Activated CD4-positive, alpha-beta T cell treated with anti-CD3 and anti-CD28 coated beads for 36 hours (primary cell): ENCODE measurements around the gene ANXA10. TPM values are rescaled to one million over a fixed set of nuclear protein-coding genes. Genes with fewer than 3 reads are reported as not detected.
A peak's percentile ranks its signal among the peaks of the same experiment; 100 is the strongest.
"Not testable (repeated sequence)": the region's sequence is repeated elsewhere in the genome, so short reads cannot be mapped to it uniquely, and the experiment has no call there.

Source experiments
- ATAC-seq: fragments of 200-7000 bp; cut with Tn5 transposase; one replicate; pipeline ENCODE4 v1.10.0; 2021; ENCODE audit warnings: mild to moderate bottlenecking, moderate library complexity
- CTCF ChIA-PET: fragments of 350-600 bp; sonication (Branson Sonifier 250); formaldehyde crosslinking; loops from one replicate; lab custom pipeline; 2021; ENCODE audit warnings: antibody characterized with exemption; lab: Charles Lee
- POLR2A ChIA-PET: fragments of 350-600 bp; sonication (Branson Sonifier 250); formaldehyde crosslinking; loops from one replicate; lab custom pipeline; 2021; ENCODE audit warnings: antibody characterized with exemption, inconsistent platforms; lab: Charles Lee
- DNase-seq: peaks from one replicate; pipeline ENCODE4 v3.0.0-alpha.2; 2020
- H3K27ac Mint-ChIP-seq: one replicate; pipeline ENCODE4 v1.8.0; 2021; ENCODE audit warnings: mixed read lengths
- H3K27me3 Mint-ChIP-seq: one replicate; pipeline ENCODE4 v1.8.0; 2021; ENCODE audit warnings: mixed read lengths
- H3K36me3 Mint-ChIP-seq: one replicate; pipeline ENCODE4 v1.8.0; 2021; ENCODE audit warnings: low read depth, mixed read lengths
- H3K4me1 Mint-ChIP-seq: one replicate; pipeline ENCODE4 v1.8.0; 2021; ENCODE audit warnings: mixed read lengths
- H3K4me3 Mint-ChIP-seq: one replicate; pipeline ENCODE4 v1.8.0; 2021; ENCODE audit warnings: mild to moderate bottlenecking, moderate library complexity, mixed read lengths
- H3K9me3 Mint-ChIP-seq: one replicate; pipeline ENCODE4 v1.8.0; 2021; ENCODE audit warnings: low read depth, mixed read lengths
- intact Hi-C, 2 experiments: fragments of 100-400 bp; cut with DNase I in 1 of 2; cut with micrococcal nuclease in 1 of 2; formaldehyde crosslinking; loops; one replicate each; pipeline versions ENCODE4 v1.14.2 to v1.15.1; 2022 to 2024; cut with DNase I, micrococcal nuclease
- total RNA-seq, 2 experiments: library from RNA; stranded (reverse); gene quantifications; one replicate each; pipeline ENCODE4 v1.2.3, GENCODE V29; 2021

ANXA10 gene
- total RNA-seq, 2 experiments from 2014 or later = not detected

GRCh38 chr4:168203233-168203911 is 111.0 kb downstream of the ANXA10 start:
- Mint-ChIP-seq H3K27ac (no peak overlapping the region), H3K27me3 (no peaks in the 10 kb centered on the region), H3K36me3 (peaks cover 17% of the 10 kb centered on the region), H3K4me3 (no peak overlapping the region), H3K9me3 (peaks cover 26% of the 10 kb centered on the region), H3K4me1 (no peaks in the 10 kb centered on the region)
- no peak for ATAC-seq
- ChIA-PET CTCF (interaction anchor here (0.6 kb wide), 2 partner anchors 37 to 85 kb away, joined by 3 to 4 read pairs; no protein-coding TSS in a partner anchor), POLR2A (no interaction called here)
- intact Hi-C loops = no loop called here
- no peak for DNase-seq

GRCh38 chr4:168208957-168209614 is 116.7 kb downstream of the ANXA10 start:
- Mint-ChIP-seq H3K4me1 (no peaks in the 10 kb centered on the region), H3K36me3 (peaks cover 10% of the 10 kb centered on the region), H3K27ac (no peak overlapping the region), H3K9me3 (peaks cover 18% of the 10 kb centered on the region), H3K27me3 (no peaks in the 10 kb centered on the region), H3K4me3 (no peak overlapping the region)
- ATAC-seq (no peak), DNase-seq (no peak)
- intact Hi-C loops = no loop called here
- ChIA-PET POLR2A (no interaction called here), CTCF (interaction anchor here (0.5 kb wide), 1 partner anchor 176 kb away, joined by 4 read pairs; no protein-coding TSS in a partner anchor)

- H3K4me1 Mint-ChIP-seq = no peaks in the 10 kb centered on the region
- no peaks in the 10 kb centered on the region for H3K27me3 Mint-ChIP-seq
- peaks cover 13% of the 10 kb centered on the region for H3K9me3 Mint-ChIP-seq
- ChIA-PET CTCF (no interaction called here), POLR2A (no interaction called here)
- DNase-seq (no peak), ATAC-seq (no peak)
- no peak overlapping the region for H3K4me3 Mint-ChIP-seq
- intact Hi-C loops = no loop called here
- no peak overlapping the region for H3K27ac Mint-ChIP-seq
- peaks cover 33% of the 10 kb centered on the region for H3K36me3 Mint-ChIP-seq
These were observed 120.3 kb downstream of the ANXA10 start for GRCh38 chr4:168212656-168213055.

- ATAC-seq, intact Hi-C loops, H3K27me3 Mint-ChIP-seq, DNase-seq, CTCF ChIA-PET, H3K27ac Mint-ChIP-seq, H3K4me1 Mint-ChIP-seq, H3K4me3 Mint-ChIP-seq, POLR2A ChIA-PET: not testable (repeated sequence)
- Mint-ChIP-seq H3K9me3 (peaks cover 13% of the 10 kb centered on the region), H3K36me3 (peaks cover 41% of the 10 kb centered on the region)
These were observed 121.2 kb downstream of the ANXA10 start for GRCh38 chr4:168213511-168213910.

GRCh38 chr4:168218645-168219044 is 126.3 kb downstream of the ANXA10 start:
- Mint-ChIP-seq H3K36me3 (peaks cover 69% of the 10 kb centered on the region), H3K4me1 (peaks cover 5% of the 10 kb centered on the region), H3K27me3 (no peaks in the 10 kb centered on the region), H3K27ac (no peak overlapping the region), H3K4me3 (no peak overlapping the region), H3K9me3 (peaks cover 11% of the 10 kb centered on the region)
- CTCF ChIA-PET = no interaction called here
- peak; percentile 68 for ATAC-seq
- POLR2A ChIA-PET = no interaction called here
- DNase-seq = no peak
- intact Hi-C loops = no loop called here

- POLR2A ChIA-PET = no interaction called here
- Mint-ChIP-seq H3K4me1 (peaks cover 5% of the 10 kb centered on the region), H3K9me3 (no peaks in the 10 kb centered on the region), H3K27me3 (no peaks in the 10 kb centered on the region), H3K27ac (no peak overlapping the region), H3K4me3 (no peak overlapping the region), H3K36me3 (peaks cover 54% of the 10 kb centered on the region)
- intact Hi-C loops = no loop called here
- DNase-seq (no peak), ATAC-seq (no peak)
- CTCF ChIA-PET = interaction anchor here (0.5 kb wide), 2 partner anchors 107 to 394 kb away, joined by 3 to 4 read pairs; no protein-coding TSS in a partner anchor
These were observed 128.6 kb downstream of the ANXA10 start for GRCh38 chr4:168220893-168221292.

- H3K9me3 Mint-ChIP-seq = no peaks in the 10 kb centered on the region
- POLR2A ChIA-PET = no interaction called here
- no peak overlapping the region for H3K27ac Mint-ChIP-seq
- intact Hi-C loops = no loop called here
- no peak for DNase-seq
- CTCF ChIA-PET = interaction anchor here (0.5 kb wide), 2 partner anchors 107 to 394 kb away, joined by 3 to 4 read pairs; no protein-coding TSS in a partner anchor
- ATAC-seq = no peak
- H3K4me1 Mint-ChIP-seq = peaks cover 5% of the 10 kb centered on the region
- H3K27me3 Mint-ChIP-seq = no peaks in the 10 kb centered on the region
- H3K36me3 Mint-ChIP-seq = peaks cover 53% of the 10 kb centered on the region
- H3K4me3 Mint-ChIP-seq = no peak overlapping the region
These were observed 129.0 kb downstream of the ANXA10 start for GRCh38 chr4:168221301-168221700.

Other genes with a start within 250 kb of the ANXA10 start
- 10 to 100 TPM; 22.2 to 23.8 TPM for gene DDX60, start 226.2 kb downstream of the ANXA10 start, total RNA-seq